Upper lobe of left lung (tissue), 6 donors: ENCODE data around the gene DEPDC1. TPM values are rescaled to one million over a fixed set of nuclear protein-coding genes. Genes with fewer than 3 reads are reported as not detected.

Experiments used
- ATAC-seq, 2 donors: fragments of 200-7000 bp; cut with Tn5 transposase; one replicate each; pipeline ENCODE4 v1.9.1; 2022; ENCODE audit warnings: mild to moderate bottlenecking in 2 of 2, moderate library complexity in 2 of 2; ENCODE audit not compliant: low FRiP score in 2 of 2
- DNase-seq, 2 donors: peaks; one replicate each; pipeline ENCODE4 v3.0.0-alpha.2; 2019 to 2020
- H3K27ac ChIP-seq, 4 donors: fragments of 200-600 bp; sonication (generic); one replicate each; pipeline ENCODE4 v1.5.1; 2016 to 2019
- H3K27me3 ChIP-seq, 4 donors: fragments of 200-600 bp; sonication (generic); one replicate each; pipeline ENCODE4 v1.5.1; 2017 to 2019
- H3K36me3 ChIP-seq, 4 donors: fragments of 200-600 bp; sonication (generic); one replicate each; pipeline ENCODE4 v1.5.1; 2016 to 2019
- H3K4me1 ChIP-seq, 4 donors: fragments of 200-600 bp; sonication (generic); one replicate each; pipeline ENCODE4 v1.5.1; 2018 to 2019
- H3K4me3 ChIP-seq, 4 donors: fragments of 200-600 bp; sonication (generic); one replicate each; pipeline ENCODE4 v1.5.1; 2017 to 2019; ENCODE audit warnings: mild to moderate bottlenecking in 2 of 4, moderate library complexity in 1 of 4
- H3K9me3 ChIP-seq, 4 donors: fragments of 200-600 bp; sonication (generic); one replicate each; pipeline ENCODE4 v1.5.1; 2018 to 2019
- EP300 ChIP-seq, 4 donors: sonication (generic); formaldehyde crosslinking; IDR thresholded peaks; one replicate each; pipeline ENCODE4 v1.5.1; 2017; ENCODE audit warnings: antibody characterized with exemption in 4 of 4, control low read depth in 2 of 4
- POLR2A ChIP-seq, 4 donors: fragments of 450-650 bp; IDR thresholded peaks; one replicate each; pipeline ENCODE4 v1.5.1; 2016 to 2017; ENCODE audit warnings: antibody characterized with exemption in 4 of 4, mild to moderate bottlenecking in 2 of 4
- POLR2AphosphoS5 ChIP-seq, 2 donors: sonication (generic); formaldehyde crosslinking; IDR thresholded peaks; one replicate each; pipeline ENCODE4 v1.5.1; 2017; ENCODE audit warnings: antibody characterized with exemption in 2 of 2
- WGBS, 2 donors: methylation state at CpG; one replicate each; pipeline ENCODE4 v1.1.5; 2017 to 2018; 5-methylcytosine and 5-hydroxymethylcytosine counted together
- total RNA-seq, 6 donors: library from RNA; depleted of rRNA in 4 of 6; stranded (reverse); fragments of >200 nt in 4 of 6; gene quantifications; one replicate each; pipeline versions ENCODE4 v1.1.0 to v1.2.1, GENCODE V29; 2016 to 2021
- TF ChIP-seq, protein P1 (sequence below), 6 experiments: fragments of 450-650 bp in 4 of 6; fragments of 200-600 bp in 2 of 6; sonication (generic) in 2 of 6; IDR thresholded peaks; one replicate each; pipeline ENCODE4 v1.5.1; 2016 to 2019; ENCODE audit warnings: antibody characterized with exemption in 6 of 6
- donor health status: DM: no; HTN: no; CAD: no; lungs with moderate emphysema.
- donor health status: DM: no; HTN: yes; CAD: no; lungs with severe emphysema.

DEPDC1 gene
- total RNA-seq, 6 donors from 2014 or later: 0.14 to 1.6 (median 0.69) TPM; not detected in 1

GRCh38 chr1:68506386-68506785, 9.5 kb upstream of the DEPDC1 start:
- 91 to 92% methylated on average over 3 of the region's 3 CpGs for WGBS, 2 donors
- TF ChIP-seq, protein P1, sequence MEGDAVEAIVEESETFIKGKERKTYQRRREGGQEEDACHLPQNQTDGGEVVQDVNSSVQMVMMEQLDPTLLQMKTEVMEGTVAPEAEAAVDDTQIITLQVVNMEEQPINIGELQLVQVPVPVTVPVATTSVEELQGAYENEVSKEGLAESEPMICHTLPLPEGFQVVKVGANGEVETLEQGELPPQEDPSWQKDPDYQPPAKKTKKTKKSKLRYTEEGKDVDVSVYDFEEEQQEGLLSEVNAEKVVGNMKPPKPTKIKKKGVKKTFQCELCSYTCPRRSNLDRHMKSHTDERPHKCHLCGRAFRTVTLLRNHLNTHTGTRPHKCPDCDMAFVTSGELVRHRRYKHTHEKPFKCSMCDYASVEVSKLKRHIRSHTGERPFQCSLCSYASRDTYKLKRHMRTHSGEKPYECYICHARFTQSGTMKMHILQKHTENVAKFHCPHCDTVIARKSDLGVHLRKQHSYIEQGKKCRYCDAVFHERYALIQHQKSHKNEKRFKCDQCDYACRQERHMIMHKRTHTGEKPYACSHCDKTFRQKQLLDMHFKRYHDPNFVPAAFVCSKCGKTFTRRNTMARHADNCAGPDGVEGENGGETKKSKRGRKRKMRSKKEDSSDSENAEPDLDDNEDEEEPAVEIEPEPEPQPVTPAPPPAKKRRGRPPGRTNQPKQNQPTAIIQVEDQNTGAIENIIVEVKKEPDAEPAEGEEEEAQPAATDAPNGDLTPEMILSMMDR (IDR thresholded peaks at IDR 0.05): no peak
- no peak for TF ChIP-seq EP300 (IDR thresholded peaks at IDR 0.05)
- no peak for TF ChIP-seq POLR2A (IDR thresholded peaks at IDR 0.05)
- no peak for TF ChIP-seq POLR2AphosphoS5 (IDR thresholded peaks at IDR 0.05)
- DNase-seq: no peak

DNA sequence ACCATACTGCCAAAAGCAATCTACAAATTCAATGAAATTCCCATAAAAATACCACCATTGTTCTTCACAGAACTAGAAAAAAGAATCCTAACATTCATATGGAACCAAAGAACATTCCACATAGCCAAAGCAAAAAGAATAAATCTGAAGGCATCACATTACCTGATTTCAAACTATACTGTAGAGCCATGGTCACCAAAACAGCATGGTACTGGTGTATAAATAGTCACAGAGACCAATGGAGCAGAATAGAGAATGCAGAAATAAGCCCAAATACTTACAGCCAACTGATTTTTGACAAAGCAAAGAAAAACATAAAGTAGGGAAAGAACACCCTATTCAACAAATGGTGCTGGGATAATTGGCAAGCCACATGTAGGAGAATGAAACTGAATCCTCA, 6.2 kb upstream of the DEPDC1 start:
- DNase-seq: no peak
- H3K4me1 ChIP-seq: no peaks in the 10 kb centered on the region
- H3K36me3 ChIP-seq: no peaks in the 10 kb centered on the region
- no peak overlapping the region for H3K4me3 ChIP-seq
- H3K27ac ChIP-seq: no peak overlapping the region
- no peak for ATAC-seq
- peaks cover 0 to 6% (median 0%) of the 10 kb centered on the region in 4 donors for H3K9me3 ChIP-seq
- H3K27me3 ChIP-seq: no peaks in the 10 kb centered on the region
- TF ChIP-seq EP300 (IDR thresholded peaks at IDR 0.05) (no peak), POLR2AphosphoS5 (IDR thresholded peaks at IDR 0.05) (no peak), POLR2A (IDR thresholded peaks at IDR 0.05) (no peak)
- TF ChIP-seq, protein P1 (IDR thresholded peaks at IDR 0.05): no peak

More at GRCh38 chr1:68506386-68506785, 9.5 kb upstream of the DEPDC1 start:
- H3K9me3 ChIP-seq: peaks cover 0 to 6% (median 0%) of the 10 kb centered on the region in 4 donors
- H3K36me3 ChIP-seq: no peaks in the 10 kb centered on the region
- H3K27ac ChIP-seq: no peak overlapping the region
- H3K27me3 ChIP-seq: no peaks in the 10 kb centered on the region
- no peaks in the 10 kb centered on the region for H3K4me1 ChIP-seq
- ATAC-seq: no peak
- H3K4me3 ChIP-seq: no peak overlapping the region

DNA sequence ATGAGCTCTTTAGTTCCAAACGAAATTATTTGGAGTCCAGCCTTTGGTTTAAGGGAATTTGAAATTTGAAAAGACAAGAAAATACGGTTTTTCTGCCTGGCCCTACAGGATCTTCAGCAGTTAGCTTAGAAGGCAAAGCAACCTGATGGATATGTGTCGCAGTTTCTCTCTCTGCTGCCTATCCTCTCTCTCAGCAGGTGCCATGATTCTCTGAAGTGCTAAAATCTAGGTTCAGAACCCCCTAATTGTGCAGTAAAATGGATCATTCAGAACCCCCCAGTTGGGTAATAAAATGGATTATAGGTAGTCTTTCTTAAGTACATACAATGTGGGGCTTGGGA, 446 bp upstream of the DEPDC1 start:
- 8 to 16% methylated on average over 3 of the region's 3 CpGs for WGBS, 2 donors
- Histone ChIP-seq H3K4me3 (peak overlapping the region in 3 of 4 donors; percentile 53 to 81 (median 69)), H3K9me3 (no peaks in the 10 kb centered on the region), H3K36me3 (no peaks in the 10 kb centered on the region), H3K27ac (no peak overlapping the region), H3K4me1 (peaks cover 9 to 21% (median 12%) of the 10 kb centered on the region in 4 donors), H3K27me3 (no peaks in the 10 kb centered on the region)
- TF ChIP-seq, protein P1 (IDR thresholded peaks at IDR 0.05): no peak
- TF ChIP-seq POLR2AphosphoS5 (IDR thresholded peaks at IDR 0.05) (no peak), EP300 (IDR thresholded peaks at IDR 0.05) (no peak), POLR2A (IDR thresholded peaks at IDR 0.05) (no peak)
- DNase-seq (no peak), ATAC-seq (no peak)

GRCh38 chr1:68495968-68496679, 758 bp downstream of the DEPDC1 start:
- Histone ChIP-seq H3K4me1 (peaks cover 9 to 21% (median 12%) of the 10 kb centered on the region in 4 donors), H3K4me3 (peak overlapping the region; percentile 53 to 81 (median 64)), H3K27ac (peak overlapping the region in 1 of 4 donors; percentile 54), H3K9me3 (no peaks in the 10 kb centered on the region), H3K27me3 (no peaks in the 10 kb centered on the region), H3K36me3 (no peaks in the 10 kb centered on the region)
- ATAC-seq (no peak), DNase-seq (no peak)
- WGBS, 2 donors: 11 to 19% methylated on average over 16 to 21 of the region's 21 CpGs
- TF ChIP-seq EP300 (IDR thresholded peaks at IDR 0.05) (no peak), POLR2A (IDR thresholded peaks at IDR 0.05) (no peak), POLR2AphosphoS5 (IDR thresholded peaks at IDR 0.05) (no peak)
- TF ChIP-seq, protein P1 (IDR thresholded peaks at IDR 0.05): no peak

DNA sequence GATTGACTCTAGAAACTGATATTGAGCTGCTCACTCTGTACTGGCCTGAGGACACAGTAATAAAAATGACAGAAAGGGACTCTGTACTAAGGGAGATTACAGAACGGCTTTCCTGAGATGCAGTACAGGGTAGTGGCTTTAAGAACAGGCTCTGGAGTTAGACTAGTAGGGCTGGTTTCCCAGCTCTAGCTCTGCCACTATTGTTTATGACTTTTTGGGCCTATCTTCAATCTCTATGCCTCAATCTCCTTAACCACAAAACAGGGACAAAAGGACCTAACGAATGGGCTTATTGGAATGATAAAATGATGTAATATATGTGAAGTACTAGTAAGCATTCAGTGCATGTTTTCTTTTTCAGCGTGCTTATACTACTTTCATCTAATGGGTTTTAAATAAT, 1.4 kb downstream of the DEPDC1 start:
- WGBS, 2 donors: 74 to 90% methylated on average over 3 of the region's 3 CpGs
- no peak for DNase-seq
- H3K27ac ChIP-seq: no peak overlapping the region

More for the DNA sequence above, 1.4 kb downstream of the DEPDC1 start:
- H3K27me3 ChIP-seq: no peaks in the 10 kb centered on the region
- H3K4me1 ChIP-seq: peaks cover 9 to 21% (median 12%) of the 10 kb centered on the region in 4 donors
- H3K36me3 ChIP-seq: no peaks in the 10 kb centered on the region
- peak overlapping the region in 1 of 4 donors; percentile 81 for H3K4me3 ChIP-seq
- TF ChIP-seq POLR2A (IDR thresholded peaks at IDR 0.05) (no peak), EP300 (IDR thresholded peaks at IDR 0.05) (no peak), POLR2AphosphoS5 (IDR thresholded peaks at IDR 0.05) (no peak)
- TF ChIP-seq, protein P1 (IDR thresholded peaks at IDR 0.05): no peak
- H3K9me3 ChIP-seq: no peaks in the 10 kb centered on the region
- ATAC-seq: no peak
